GM21825 (cell line): ENCODE results near the gene TPPP3.

ENCODE experiments used
- ATAC-seq: cut with Tn5 transposase; IDR thresholded peaks from one replicate; pipeline ENCODE4 v1.9.1; 2021; ENCODE audit warnings: mild to moderate bottlenecking, moderate library complexity; ENCODE audit not compliant: unreplicated experiment

Gene TPPP3

GRCh38 chr16:67393111-67393787 lies at the start of gene TPPP3:
TSS of gene TPPP3 (minus strand) at chr16:67393498. CDS start at chr16:67391111, 2,387 bp downstream.
- ATAC-seq = no peak

- no peak for ATAC-seq
Observed at GRCh38 chr16:67442581-67443255, 49.4 kb upstream of the TPPP3 start.

- no peak for ATAC-seq
Observed at GRCh38 chr16:67441907-67442306, 48.6 kb upstream of the TPPP3 start.

DNA sequence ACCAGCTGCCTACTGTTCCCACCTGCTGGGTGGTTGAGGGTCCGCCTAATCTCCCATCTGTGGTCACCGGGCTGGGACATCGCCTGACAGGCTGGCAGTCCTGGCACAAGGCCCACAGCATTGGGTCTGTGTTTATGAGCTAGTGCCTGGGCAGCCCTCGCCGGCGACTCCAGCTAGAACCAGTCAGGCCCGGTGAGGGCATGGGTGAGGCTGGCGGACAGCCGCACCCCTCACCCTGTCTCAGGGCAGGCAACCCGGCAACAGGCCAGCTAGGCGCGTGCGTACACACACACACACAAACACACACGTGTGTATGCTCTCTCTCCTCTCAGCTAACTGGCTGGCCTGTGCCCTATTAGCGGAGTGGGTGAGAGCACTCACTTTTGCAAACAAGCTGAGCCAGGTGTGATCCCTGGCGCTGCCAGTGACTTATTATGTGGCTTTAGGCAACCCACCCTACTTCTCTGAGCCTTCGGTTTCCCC lies 48.0 kb upstream of the TPPP3 start:
- no peak for ATAC-seq

GRCh38 chr16:67438824-67439393 lies 45.6 kb upstream of the TPPP3 start:
- ATAC-seq = no peak

DNA sequence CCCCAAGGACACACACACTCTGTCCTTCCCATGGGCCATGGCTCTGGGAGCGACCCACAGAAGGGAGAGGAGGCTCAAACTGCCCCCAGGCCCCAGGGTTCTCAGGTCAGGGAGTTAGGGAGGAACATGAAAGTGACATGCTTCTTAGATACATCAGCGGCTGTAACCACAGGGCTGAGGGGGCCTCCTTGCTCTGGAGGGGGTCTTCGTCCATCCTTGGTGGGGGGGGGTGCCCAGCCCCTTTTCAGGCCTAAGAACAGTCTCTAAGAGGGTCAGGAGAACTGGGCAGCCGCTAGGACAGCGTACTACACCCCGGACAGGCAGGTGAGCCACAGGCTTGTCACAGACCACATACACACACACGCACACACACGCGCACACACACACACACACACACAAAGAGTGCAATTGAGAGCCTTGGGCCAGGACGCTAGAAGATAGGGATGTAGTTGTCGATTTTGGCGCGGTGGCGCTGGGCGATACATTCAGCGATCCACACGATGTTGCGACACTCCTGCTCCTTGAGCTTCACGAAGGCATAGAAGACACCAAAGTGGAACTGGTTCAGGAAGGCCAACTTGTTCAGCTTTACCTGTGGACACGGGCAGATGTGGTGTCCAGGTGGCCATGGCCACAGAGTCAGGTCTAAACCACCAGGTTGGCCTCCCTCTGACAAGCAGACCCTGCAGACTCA lies 44.9 kb upstream of the TPPP3 start:
- no peak for ATAC-seq

DNA sequence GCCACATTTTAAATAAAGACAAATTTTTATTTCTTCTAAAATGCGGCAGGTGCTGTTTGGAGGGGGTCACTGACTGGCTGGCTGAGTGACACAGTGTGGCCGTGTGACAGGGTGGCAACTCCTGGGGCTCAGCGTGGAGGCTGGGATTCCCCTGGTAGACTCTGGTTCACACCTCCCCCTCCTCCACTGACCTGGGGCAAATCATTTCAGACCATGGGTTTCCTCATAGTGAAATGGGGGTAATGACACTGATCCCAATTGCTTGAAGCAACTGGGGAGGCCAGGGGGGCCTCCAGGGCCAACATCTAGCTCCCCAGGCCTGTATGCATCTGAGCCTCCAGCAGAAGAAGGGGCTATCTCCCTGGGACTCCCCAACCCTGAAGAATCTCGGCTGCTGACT lies 44.2 kb upstream of the TPPP3 start:
- ATAC-seq = no peak

DNA sequence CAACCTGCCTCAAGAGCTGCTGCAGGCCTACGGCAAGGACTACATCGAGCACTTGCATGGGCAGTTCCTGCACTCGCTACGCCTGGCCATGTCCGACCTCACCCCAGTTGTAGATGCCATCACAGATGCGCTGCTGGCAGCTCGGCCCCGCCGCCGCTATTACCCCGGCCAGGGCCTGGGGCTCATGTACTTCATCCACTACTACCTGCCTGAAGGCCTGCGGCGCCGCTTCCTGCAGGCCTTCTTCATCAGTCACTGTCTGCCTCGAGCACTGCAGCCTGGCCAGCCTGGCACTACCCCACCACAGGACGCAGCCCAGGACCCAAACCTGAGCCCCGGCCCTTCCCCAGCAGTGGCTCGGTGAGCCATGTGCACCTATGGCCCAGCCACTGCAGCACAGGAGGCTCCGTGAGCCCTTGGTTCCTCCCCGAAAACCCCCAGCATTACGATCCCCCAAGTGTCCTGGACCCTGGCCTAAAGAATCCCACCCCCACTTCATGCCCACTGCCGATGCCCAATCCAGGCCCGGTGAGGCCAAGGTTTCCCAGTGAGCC lies 43.4 kb upstream of the TPPP3 start:
- ATAC-seq = no peak

- no peak for ATAC-seq
Observed at GRCh38 chr16:67435758-67436164, 42.5 kb upstream of the TPPP3 start.

- no peak for ATAC-seq
Observed at GRCh38 chr16:67433131-67433719, 39.9 kb upstream of the TPPP3 start.

DNA sequence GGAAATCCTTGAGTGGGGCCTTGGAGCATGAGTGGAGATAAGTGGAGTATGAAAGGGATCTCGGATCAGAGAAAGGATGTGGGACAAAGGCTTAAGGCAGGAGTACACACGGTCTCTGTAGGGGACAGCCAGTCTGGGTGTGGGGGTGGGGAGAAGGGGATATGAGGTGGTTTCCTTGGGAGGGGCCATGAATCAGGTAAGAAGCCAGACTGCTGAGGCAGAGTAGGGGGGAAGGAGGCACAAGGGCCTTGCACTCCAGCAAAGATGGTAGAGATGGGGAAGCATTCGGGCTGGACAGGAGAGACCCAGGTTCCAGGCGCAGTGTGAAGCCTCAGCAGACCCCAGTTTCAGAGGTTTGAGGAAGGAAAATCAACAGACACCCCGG lies 39.2 kb upstream of the TPPP3 start:
- ATAC-seq = no peak

GRCh38 chr16:67431775-67432505 lies 38.6 kb upstream of the TPPP3 start:
- no peak for ATAC-seq

DNA sequence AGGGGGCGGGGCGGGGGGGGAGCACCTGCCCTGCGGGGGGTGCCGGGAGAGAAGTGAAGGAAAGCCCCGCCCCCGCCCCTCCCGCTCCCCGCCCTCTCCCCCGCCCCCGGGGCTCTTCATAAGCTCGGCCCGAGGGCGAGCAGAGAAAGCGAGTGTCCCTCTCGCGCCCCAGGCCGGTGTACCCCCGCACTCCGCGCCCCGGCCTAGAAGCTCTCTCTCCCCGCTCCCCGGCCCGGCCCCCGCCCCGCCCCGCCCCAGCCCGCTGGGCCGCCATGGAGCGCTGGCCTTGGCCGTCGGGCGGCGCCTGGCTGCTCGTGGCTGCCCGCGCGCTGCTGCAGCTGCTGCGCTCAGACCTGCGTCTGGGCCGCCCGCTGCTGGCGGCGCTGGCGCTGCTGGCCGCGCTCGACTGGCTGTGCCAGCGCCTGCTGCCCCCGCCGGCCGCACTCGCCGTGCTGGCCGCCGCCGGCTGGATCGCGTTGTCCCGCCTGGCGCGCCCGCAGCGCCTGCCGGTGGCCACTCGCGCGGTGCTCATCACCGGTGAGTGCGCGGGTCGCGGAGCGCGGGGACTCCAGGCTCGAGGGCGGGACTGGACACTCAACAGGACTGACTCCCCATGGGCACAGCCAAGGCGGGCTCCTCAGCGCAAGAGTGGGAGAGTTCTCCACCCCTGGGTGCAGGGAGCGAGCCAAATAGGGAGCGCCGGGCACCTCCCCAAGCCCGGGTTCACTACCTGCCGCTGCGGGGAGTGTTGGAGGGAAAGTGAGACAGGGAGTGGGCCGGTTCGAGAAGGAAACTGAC lies 37.9 kb upstream of the TPPP3 start, which contains the start of gene HSD11B2:
Gene HSD11B2 (plus strand): TSS at position 145 of the 798 bp plus-strand sequence. CDS start 128 bp downstream, at position 273.
- ATAC-seq = no peak

GRCh38 chr16:67430504-67430976 lies 37.2 kb upstream of the TPPP3 start:
- no peak for ATAC-seq

DNA sequence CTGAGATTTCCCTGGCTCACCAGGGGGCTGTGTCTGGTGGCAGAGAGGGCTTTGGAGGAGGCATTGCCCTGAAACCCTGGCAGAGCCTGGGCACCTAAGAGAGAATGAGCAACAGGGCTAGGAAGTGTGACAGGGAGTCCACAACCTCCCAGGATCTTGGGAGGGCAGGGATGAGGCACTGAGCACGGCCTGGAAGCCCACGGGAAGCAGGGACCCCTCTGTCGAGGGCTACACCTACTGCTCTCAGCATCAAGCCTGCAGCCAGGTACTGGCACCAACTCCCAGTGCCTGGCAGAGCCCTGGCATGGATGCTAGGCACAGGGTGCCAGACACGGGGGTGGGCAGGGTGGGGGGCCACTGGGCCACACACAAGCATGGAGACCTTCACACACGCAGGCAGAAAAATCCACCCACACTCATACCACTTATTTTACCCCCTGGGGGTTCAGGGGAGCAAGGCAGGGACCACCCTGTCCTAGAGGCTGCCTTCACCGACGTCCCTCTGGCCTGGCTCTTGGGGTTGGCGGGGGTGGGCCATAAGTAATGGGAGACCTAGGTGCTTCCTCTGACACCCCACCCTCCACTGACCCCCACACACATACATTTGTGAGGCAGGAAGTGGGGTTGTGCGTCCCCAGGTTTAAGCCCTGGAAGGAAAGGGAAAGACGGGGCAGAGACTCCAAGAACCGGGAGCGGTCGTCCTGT lies 36.7 kb upstream of the TPPP3 start:
- no peak for ATAC-seq

DNA sequence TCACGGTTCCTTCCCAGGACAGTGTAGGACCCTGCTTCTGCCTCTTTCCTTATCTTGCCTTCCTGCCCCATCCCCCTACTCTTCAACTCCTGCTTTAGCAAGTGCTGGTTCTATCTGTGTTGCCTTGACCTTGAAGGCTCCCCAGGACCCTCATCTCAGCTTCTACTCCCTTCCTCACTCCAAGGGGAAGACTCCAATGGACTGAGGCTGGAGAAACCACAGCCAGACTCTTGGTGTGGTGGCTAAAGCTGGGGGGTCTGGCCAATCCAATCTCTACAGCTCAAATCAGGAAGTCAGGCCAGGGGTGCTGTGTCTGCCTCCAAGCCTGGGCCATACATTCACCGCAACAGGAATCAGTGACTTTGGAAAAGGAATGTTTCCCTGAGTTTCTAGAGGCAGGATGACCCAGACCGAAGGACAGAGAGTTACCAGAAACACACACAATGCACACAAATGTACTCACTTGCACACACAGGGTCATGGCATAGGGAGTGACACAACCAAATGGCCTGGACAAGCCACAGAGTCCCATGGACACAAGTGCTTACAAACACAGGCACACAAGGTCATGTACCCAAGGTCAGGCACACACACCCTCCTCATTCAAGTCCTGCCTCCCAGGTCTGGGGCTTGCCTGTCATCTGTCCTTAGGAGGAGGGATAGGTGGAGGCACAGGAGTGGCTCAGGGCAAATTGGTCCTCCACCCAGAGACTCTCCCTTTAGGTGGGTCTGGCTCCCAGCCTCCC lies 35.9 kb upstream of the TPPP3 start:
- ATAC-seq = no peak

DNA sequence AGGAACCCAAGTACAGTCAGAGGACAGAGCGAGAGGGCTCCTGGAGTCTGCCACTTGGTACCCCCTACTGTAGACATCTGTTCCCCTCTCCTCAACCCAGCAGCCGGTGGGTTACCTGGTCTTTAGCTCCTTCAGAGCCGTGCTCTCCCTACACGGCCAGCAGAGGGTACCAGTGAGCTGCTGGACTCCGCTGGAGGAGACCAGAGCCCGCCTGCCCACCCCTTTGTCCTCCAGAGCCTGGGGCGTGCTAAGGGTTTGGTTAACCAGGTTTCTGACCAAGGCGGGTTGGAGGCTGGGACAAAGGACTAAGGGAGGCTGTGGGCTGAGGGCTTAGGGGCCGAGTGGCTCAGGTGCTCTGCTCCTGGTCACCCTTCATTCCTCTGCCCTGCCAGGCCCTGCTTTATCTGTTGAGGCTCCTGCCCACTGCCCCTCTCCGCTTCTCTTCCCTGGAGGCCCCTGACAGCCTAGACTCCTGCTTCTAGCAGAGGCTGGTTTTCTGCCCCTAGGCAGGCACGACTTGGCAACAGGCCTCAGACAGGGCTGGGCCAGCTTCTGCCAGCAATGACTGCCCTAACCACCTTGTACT lies 34.9 kb upstream of the TPPP3 start:
- no peak for ATAC-seq
